Spleen (tissue), 7 donors: Measurements from ENCODE around the gene SERPING1.

ENCODE experiments used
- POLR2A ChIP-seq, 3 donors: fragments of 450-650 bp; IDR thresholded peaks; one replicate each; pipeline ENCODE4 v1.5.1; 2017; ENCODE audit warnings: antibody characterized with exemption in 3 of 3, mild to moderate bottlenecking in 1 of 3
- TF ChIP-seq, protein P1 (sequence below), 11 experiments: fragments of 200-600 bp in 7 of 11; fragments of 450-650 bp in 4 of 11; sonication (generic) in 4 of 11; IDR thresholded peaks in 8 of 11; conservative IDR thresholded peaks in 3 of 11; 1 replicate in 7 of 11; 2 replicates in 4 of 11; pipeline versions ENCODE4 v1.4.0 to v1.8.0; 2016 to 2021; ENCODE audit warnings: antibody characterized with exemption in 11 of 11, inconsistent platforms in 4 of 11, mild to moderate bottlenecking in 1 of 11
- donor health status: DM: no; HTN: no; CAD: no; lungs with moderate emphysema.
- donor health status: DM: no; HTN: no; CAD: no.
- donor health status: DM: no; HTN: no; CAD: no.

DNA sequence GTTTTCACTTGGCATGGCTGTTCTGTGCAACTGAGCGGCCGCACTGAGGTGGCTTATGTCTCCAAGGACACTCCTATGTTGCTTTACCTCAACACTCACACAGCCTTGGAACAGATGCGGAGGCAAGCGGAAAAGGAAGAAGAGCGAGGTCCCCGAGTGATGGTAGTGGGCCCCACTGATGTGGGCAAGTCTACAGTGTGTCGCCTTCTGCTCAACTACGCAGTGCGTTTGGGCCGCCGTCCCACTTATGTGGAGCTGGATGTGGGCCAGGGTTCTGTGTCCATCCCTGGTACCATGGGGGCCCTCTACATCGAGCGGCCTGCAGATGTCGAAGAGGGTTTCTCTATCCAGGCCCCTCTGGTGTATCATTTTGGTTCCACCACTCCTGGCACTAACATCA, 62.2 kb downstream of the SERPING1 start:
- TF ChIP-seq, protein P1, sequence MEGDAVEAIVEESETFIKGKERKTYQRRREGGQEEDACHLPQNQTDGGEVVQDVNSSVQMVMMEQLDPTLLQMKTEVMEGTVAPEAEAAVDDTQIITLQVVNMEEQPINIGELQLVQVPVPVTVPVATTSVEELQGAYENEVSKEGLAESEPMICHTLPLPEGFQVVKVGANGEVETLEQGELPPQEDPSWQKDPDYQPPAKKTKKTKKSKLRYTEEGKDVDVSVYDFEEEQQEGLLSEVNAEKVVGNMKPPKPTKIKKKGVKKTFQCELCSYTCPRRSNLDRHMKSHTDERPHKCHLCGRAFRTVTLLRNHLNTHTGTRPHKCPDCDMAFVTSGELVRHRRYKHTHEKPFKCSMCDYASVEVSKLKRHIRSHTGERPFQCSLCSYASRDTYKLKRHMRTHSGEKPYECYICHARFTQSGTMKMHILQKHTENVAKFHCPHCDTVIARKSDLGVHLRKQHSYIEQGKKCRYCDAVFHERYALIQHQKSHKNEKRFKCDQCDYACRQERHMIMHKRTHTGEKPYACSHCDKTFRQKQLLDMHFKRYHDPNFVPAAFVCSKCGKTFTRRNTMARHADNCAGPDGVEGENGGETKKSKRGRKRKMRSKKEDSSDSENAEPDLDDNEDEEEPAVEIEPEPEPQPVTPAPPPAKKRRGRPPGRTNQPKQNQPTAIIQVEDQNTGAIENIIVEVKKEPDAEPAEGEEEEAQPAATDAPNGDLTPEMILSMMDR (IDR thresholded peaks at IDR 0.05 in 8 of 11, conservative IDR thresholded peaks at IDR 0.05 in 3 of 11): no peak
- TF ChIP-seq POLR2A (IDR thresholded peaks at IDR 0.05): no peak
